Measurements from ENCODE around the gene GPR143.
A peak's percentile ranks its signal among the peaks of the same experiment; 100 is the strongest.
"Not testable (repeated sequence)": the region's sequence is repeated elsewhere in the genome, so short reads cannot be mapped to it uniquely, and the experiment has no call there.

GPR143 gene
- total RNA-seq: 0 reads per million in 2 donors

DNA sequence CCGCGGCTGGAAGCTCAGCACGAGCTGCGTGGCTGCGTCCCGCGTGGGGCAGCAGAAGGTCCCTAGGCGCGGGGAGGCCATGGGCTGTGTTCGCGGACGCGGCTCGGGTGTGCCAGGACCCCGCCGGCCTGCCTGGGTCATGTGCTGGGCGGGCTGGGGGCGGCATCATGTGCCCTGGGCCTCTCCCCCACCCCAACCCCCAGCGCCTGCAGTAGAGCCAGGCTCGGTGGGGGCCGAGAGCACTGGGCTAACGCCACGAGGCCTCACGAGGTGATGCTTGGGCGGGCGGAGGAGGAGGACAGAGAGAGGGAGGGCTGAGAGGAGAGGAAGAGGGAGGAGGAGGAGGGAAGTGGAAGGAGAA is at the start of gene GPR143:
TSS of gene GPR143 (minus strand) at position 111 of the 361 bp plus-strand sequence. CDS start at position 81, 30 bp downstream.
- no peak for DNase-seq

DNA sequence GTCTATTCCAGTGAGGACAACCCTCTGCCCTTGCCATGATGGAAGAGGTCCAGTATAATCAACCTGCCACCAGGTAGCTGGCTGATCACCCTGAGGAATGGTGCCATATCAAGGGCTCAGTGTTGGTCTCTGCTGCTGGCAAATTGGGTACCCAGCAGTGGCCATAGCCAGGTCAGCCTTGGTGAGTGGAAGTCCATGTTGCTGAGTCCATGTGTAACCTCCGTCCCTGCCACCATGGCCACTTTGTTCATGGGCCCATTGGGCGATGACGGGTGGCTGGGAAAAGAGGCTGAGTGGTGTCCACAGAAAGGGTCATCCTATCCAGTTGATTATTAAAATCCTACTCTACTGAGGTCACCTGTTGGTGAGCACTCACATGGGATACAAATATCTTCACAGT is 45.4 kb upstream of the GPR143 start:
- DNase-seq: not testable (repeated sequence)

DNA sequence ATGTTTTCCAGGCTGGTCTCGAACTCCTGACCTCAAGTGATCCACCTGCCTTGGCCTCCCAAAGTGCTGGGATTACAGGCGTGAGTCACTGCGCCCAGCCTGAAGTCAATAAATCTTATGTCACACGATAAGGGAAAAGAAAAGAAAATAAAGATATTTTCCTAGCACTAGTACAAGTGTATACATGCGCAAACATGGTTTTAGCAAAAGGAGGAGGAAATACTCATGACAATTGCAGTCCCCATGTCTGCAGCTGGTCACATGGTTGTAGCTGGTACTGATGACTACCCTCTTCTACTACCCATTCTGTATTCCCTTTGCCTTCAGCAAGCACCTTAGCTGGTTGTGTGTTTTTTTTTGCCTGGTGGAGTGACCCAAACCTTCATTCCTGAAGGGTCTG is 44.2 kb upstream of the GPR143 start:
- not testable (repeated sequence) for DNase-seq

DNA sequence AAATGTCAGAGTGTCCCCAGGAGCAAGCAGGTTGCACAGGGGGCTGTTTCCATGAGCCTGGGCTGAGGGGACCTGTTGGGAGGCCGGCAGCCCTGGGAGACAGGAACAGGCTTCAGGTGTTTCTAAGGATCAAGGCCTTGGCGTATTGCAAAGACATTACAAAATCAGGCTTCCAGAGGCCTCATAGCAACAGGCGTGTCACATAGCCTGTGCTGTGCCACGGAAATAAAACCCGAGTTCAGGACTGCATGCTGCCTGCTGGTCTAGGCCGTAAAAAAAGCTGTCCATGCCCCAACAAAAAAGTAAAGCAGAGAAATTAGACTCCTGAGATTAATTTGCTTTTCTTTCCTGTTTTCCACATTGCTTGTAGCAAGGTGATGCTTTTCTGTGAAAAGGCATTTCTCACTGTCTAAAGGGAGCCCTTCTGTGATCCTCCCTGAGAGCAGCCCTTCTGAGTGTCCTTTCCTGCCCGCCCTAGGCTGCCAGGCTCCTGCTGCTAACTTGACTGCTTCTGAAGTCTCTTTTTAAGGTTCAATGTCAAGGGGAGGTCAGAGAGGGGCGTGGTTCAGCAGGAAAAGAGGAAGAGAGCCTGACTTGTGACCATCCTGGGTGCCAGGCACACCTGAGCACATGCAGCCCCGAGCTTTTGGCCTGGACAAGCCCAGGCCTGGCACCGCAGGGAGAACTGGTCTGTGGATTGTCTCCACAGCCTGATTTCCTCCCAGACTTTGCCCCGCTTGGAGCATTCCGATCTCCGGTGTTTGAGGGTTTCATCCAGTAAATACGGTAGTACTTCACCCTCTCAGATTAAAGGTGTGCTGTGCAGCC is 41.9 kb upstream of the GPR143 start:
- no peak for DNase-seq

DNA sequence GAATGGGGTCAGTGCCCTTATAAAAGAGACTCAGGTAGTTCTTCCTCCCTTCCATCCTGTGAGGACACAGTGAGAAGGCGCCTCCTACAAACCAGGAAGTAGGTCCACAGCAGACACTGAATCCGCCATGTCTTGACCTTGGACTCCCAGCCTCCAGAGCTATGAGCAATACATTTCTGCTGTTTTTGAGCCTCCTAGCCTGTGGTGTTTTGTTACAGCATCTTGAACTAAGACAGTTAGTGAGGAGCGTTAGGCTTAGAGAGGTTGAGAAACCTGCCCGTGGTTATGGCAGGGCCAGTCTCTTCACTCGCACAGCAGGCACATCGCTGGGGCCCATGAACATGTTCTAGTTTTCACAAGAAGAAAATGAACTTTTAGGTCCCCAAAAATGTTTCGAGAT is 40.3 kb upstream of the GPR143 start:
- DNase-seq: no peak

DNA sequence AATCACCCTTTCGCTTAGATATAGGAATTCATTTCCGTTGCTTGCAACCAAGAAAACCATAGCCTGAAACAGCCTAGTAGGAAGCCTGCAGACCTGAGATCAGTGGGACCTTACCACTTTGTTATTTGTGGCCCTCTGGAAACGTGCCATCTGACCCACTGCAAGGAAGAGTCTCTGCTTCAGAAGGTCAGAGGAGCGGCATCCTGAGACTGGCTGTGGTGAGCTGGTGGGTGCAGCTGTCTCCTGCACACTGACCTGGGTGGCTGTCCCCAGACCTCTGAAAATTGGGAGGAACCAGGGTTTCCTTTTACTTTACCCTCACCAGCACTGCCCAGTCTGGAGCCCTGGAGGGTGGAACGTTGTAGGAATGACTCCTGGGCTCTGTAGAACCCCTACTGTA is 38.8 kb upstream of the GPR143 start:
- DNase-seq: no peak

DNA sequence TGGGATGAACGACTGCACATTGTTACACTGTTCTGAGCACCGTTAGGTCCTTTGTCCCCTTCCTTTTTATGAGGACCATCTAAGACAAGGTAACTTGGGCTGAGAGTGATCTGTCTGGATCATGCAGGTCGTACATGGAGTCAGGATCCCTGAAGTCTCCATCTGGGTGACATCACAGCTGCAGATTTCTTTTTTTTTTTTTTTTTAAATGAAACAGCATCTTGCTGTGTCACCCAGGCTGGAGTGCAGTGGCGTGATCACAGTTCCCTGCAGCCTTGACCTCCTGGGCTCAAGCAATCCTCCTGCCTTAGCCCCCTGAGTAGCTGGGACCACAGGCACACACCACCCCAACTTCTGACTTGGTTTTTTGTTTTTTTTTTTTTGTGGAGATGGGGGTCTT is 37.1 kb upstream of the GPR143 start:
- DNase-seq: no peak

DNA sequence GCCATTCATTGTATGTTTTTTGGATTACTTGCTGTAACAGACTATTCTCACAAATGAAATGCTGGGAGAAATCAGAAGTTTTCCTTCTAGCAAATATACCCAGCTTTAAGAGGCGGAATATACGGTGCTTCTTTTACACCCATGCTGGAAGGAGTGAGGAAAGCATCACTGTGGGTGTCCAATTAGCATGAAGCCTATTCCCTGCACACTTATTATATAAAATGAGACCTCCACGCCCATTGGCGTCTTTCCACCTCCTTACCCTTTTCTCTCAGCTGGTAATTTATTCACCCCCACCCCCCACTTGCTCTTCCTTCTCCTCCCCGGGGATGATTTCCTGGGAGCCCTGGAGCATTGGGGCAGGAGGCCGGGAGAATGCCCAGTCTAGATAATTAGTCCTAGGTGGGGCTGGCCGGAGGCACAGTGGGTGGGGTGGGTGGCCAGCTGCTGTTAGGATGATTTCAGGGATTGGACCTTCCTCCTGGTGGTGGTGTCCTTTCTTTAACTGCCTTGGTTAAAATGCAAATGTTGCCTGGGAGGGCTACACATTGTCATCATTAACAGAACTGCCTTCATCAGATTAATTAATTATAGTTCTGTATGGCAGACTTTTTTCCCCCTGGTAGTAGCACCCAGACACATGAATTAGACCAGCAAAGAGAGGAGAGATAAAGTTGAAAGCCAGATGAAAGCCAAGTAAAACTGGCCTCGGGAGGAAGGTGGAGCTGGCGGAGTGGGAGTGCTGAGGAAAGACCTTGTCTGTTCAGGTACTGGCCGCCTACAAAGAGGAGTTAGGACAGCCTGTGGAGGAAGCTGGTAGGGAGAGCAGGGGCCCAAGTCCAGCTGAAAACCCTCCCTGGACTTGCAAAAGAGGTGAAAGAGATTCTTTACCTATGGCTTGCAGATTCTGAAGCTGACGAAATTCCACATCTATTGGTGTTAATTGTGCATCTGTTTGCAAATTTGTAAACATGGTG is 32.0 kb upstream of the GPR143 start:
- DNase-seq: no peak

DNA sequence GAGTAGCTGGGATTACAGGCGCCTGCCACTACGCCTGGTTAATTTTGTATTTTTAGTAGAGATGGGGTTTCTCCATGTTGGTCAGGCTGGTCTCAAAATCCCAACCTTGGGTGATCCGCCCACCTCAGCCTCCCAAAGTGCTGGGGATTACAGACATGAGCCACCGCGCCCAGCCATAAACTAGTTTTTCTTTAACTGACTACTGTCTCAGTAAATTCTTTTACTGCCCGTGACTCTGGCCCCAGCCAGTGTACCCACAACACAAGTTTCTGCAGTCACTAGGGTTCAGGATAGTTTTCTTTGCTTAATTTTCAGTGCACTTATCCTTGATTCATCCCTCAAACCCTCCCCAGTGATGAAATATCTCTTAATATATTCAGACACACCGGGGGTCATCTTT is 28.8 kb upstream of the GPR143 start:
- DNase-seq: no peak

DNA sequence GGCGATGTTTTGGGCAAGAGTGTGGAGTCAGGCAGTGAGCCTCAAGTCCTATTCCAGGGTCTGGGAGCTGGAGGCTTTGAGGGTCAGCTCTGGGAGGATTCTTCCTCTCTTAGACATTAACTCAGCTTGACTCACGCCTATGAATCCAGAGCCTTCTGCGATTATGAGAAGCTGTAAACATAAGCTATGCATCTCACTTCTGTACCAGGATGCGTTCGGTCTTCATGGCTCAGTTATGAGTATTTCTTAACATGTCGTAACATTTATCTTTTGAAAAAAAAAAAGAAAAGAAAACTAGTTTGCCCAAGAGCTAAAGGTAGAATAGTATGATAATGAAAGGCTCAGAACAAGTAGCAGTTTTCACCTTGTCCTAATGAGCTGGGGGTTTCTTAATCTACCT is 25.2 kb upstream of the GPR143 start:
- DNase-seq: no peak

DNA sequence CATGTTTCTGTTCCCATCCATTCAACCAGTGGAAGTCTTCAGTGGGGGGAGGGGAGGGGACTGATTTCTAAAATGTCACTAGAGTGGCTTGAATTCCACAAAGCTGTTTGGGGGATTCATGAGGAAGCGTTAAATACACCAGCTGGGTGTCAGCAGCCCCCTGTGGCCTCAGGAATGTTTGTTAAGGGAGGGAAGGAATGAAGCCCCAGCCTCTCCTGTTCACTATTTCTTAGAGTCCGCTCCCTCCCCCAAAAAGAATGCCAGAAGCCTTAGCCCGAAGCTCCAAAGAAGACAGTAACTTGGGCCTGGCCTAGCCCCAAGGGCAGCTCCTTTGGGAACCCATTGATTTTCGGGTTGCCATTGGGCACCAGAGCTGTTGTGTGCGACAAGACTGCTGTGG is 23.9 kb upstream of the GPR143 start:
- DNase-seq: no peak

DNA sequence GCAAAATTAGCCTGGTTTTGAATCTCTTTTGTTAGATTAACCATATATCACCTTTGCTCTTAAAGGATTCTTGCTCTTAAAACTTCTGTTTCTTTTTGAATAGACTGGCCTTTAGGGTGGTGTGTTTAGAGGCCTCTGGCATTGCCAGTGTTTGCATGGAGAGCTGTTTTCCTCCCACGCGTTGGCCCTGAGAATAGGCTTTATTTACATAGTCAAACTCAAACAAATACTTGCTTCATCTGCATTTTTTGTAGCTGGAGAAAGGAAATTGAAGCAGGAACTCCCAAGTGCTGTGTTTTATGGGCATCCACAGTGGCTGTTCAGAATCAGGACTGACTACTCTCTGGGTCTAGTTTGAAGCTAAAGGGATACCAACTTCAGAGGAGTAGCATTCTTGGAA is 23.3 kb upstream of the GPR143 start:
- no peak for DNase-seq

DNA sequence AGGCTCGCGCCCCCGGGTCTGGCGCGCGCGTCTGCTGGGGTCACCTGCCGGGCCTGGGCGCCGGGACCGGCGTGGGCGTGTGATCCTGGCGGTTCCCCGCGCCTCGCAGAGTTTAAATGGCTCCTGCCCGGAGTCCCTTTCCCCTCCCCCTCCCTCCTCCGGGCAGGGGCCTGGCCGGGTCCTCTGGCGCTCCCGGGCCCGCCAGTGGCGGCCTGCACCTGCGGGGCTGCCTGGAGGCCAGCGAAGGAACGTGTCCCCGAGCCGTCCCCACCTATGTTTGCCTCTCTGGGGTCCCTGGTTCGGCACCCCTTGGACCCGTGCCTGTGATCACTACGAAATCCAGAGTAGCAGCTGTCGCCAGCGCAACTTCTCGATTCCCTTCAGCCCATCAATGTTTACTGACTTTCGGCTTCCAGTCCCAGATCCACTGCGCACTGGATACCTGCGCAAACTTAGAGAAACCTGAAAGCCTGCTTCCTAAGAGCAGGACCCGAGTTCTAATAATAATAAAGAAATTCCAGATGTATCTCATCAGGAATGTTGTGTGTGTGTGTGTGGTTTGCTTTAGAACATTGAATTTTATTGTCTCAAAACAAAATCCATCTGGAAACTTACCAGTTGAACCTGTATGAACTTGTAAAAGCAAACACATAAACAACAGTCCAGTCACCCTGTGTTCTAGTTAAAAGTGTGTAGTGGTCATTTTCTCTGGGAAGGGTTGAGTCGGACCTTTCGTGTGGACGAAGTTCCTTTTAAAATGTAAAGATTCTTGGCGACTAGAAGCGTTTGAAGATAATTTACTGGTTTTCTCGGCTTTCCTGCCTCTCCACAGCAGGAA is 21.4 kb upstream of the GPR143 start:
- DNase-seq: no peak

DNA sequence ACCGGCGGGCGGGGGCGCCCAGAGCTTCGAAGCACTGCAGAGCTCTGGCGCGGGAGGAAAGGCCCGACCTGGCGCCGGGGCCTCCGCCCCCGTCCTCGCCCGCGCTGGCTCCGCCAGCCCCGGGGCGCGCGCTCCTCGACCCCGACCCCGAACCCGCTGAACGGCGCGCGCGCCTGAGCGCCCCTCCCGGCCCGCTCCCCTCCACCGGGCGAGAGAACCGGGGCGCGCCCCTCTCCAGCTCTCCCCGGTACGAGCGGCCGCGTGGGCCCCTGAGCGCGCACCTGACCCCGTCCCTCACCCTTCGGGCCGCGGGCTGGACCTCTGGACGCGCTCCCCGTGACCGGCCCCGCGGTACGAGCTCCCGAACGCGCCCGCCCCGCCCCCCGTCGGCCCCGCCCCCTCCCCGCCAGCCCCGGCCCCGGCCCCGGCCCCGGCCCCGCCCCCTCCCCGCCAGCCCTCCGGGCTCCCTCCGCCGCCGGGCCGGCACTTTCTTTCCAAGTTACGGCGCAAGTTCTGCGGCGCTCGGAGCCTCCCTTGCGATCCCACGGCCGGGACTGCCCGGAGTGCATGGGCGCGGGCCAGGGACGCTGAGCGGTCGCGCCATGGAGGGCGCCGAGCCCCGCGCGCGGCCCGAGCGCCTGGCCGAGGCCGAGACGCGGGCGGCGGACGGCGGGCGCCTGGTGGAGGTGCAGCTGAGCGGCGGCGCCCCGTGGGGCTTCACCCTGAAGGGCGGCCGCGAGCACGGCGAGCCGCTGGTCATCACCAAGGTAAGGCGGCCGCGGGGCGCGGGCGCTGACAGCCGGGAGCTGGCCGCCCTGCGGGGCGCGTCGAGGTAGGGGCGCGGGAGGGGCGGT is 20.5 kb upstream of the GPR143 start, which contains the start of gene SHROOM2:
TSS of gene SHROOM2 (plus strand) at position 486 of the 854 bp plus-strand sequence. CDS start at position 603, 117 bp downstream.
- no peak for DNase-seq

DNA sequence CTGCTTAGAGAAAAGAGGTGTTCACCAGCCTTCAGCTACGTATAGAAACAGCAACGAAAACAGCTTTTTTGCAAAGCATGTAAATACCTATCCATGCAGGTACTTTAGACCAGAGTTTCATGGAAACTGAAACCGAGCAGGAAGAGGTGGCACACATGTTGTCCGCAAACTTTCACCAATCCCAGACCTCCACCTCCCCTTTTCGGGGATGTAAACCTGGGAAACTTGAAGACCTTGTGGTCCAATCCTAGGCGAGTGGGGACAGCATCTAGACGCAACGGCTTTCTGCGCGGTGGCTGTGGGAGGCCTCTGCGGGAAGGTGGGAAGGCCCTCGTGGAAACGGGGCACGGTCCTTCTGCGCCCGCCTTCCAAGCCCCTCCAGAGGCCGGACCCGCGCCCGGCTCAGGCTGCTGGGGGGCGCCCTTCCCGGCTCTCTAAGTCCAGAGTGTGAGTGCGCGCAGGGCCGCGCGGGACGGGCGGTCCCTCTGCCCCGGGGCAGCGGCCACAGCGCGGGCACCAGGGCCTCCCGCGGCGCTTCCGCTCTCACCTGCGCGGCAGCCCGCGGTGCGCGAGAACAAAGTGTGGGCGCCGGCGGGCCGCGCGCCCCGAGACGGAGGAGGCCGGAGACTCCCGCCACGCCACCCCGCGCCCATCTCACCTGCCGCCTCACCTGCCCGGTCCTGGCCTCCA is 19.8 kb upstream of the GPR143 start:
- no peak for DNase-seq

DNA sequence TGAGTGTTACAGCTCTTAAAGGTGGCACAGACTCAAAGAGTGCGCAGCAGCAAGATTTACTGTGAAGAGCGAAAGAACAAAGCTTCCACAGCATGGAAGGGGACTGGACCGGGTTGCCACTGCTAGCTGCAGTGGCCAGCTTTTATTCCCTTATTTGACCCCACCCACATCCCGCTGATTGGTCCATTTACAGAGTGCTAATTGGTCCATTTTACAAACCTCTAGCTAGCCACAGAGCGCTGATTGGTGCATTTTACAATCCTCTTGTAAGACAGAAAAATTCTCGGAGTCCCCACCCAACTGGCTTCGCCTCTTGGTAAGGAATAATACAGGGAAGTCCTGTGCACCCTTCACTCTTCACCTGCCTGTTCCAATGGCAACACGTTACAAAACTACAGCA is 18.7 kb upstream of the GPR143 start:
- no peak for DNase-seq

DNA sequence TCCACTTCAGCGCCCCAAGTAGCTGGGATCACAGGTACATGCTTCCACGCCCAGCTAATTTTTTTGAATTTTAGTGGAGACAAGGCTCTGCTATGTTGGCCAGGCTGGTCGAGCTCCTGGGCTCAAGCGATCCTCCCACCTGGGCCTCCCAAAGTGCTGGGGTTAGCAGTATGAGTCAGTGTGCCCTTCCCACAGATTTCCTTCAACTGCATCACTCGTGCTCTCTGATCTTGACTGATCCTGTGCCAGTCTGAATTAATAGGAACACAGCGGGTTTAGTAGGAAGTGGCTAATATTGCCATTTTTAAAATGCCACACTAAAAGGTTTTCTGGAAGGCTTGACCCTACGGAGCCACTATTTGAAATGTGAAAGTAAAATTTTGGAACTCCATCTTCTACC is 16.3 kb upstream of the GPR143 start:
- no peak for DNase-seq

DNA sequence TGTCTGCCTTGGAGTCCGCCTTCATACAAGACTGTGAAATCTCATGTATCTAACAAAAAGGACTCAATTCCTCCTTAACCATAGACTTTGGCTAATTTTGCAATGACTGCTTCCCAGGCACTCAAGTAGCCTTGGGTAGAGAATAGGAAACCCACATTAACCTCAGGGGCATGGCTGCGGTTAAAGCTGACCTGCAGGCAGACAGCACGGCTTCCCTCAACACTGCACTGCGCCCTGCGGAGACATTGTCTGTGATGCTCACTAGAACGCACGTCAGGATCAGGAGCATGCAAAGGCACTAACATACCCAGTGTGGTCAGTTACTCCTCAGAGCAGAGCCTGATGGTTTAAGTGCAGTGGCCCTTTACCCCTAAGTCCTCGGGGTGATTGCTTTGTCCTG is 10.3 kb upstream of the GPR143 start:
- peak in 1 of 5 experiments; percentile 29 for DNase-seq

DNA sequence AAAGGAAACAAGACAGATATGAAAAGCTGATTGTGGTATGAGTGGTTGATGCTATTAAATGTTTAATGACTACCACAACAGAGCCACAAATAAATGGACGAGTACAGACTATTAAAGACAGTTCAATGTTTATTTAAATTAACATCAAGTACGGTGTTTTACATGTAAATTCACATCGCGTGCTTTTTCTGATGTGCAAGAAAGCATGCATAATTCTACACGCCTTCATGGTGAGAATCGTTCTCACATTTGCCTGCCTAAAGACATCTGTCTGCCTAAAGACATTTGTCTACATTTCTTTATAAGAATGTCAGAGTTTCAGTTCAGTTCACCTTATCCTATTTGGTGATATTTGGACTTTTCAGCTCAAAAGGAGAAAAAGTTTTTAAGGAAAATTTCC is 7.3 kb upstream of the GPR143 start:
- no peak for DNase-seq

DNA sequence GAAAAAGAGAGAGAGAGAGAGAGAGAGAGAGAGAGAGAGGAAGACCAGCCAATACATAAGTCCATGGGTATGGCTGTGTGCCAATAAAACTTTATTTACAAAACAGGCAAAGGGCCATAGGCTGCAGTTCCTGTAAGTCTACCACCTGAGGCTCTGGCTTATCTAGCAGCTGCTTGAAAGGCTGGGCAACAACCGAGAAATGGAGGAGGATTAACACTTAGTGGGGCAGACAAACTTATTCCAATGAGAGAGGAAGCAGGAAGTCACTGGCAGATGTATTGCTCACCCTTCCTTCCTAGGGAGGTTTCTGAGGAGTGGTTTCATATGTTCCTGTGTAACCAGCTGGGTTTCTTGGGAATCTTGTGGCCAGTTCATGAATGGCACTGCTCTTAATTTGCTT is 4.7 kb upstream of the GPR143 start:
- DNase-seq: no peak

DNA sequence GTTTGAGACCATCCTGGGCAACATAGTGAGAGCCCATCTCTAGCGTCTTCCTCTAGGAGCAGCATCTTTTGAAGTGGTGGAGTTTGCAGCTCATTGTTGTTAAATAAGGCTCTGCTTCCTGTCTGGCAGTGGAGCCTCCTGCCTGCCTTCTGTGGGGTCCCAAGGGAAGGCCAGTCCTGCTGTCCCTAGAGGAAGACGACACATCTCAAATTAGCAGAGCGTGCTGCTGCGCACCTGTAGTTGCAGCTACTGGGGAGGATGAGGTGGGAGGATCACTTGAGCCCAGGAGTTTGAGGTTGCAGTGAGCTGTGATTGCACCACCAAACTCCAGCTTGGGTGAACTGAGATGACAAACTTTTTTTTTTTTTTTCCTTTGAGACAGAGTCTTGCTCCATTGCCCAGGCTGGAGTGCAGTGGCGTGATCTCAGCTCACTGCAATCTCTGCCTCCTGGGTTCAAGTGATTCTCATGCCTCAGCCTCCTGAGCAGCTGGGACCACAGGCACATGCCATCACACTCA is 2.7 kb upstream of the GPR143 start:
- not testable (repeated sequence) for DNase-seq

Data from T-helper 2 cell (primary cell).